ENCODE results near the gene DPYD.

The DPYD gene

GRCh38 chr1:97414682-97415312, 506.0 kb downstream of the DPYD start:
- DNase-seq = no peak

GRCh38 chr1:97412737-97413136, 508.1 kb downstream of the DPYD start:
- DNase-seq = no peak

GRCh38 chr1:97412166-97412565, 508.7 kb downstream of the DPYD start:
- DNase-seq = no peak

GRCh38 chr1:97396463-97396862, 524.4 kb downstream of the DPYD start:
- no peak for DNase-seq

GRCh38 chr1:97392701-97393100, 528.1 kb downstream of the DPYD start:
- DNase-seq = no peak

- no peak for DNase-seq
Measured at GRCh38 chr1:97385536-97386277, 535.1 kb downstream of the DPYD start.

- no peak for DNase-seq
Measured at GRCh38 chr1:97384294-97384968, 536.4 kb downstream of the DPYD start.

GRCh38 chr1:97383797-97384196, 537.0 kb downstream of the DPYD start:
- no peak for DNase-seq

GRCh38 chr1:97382206-97382605, 538.6 kb downstream of the DPYD start:
- DNase-seq = no peak

- no peak for DNase-seq
Measured at GRCh38 chr1:97379387-97380075, 541.3 kb downstream of the DPYD start.

GRCh38 chr1:97378596-97378995, 542.2 kb downstream of the DPYD start:
- no peak for DNase-seq

GRCh38 chr1:97377432-97378034, 543.3 kb downstream of the DPYD start:
- no peak for DNase-seq

- DNase-seq = no peak
Measured at GRCh38 chr1:97373000-97373399, 547.8 kb downstream of the DPYD start.

GRCh38 chr1:97372531-97372930, 548.3 kb downstream of the DPYD start:
- peak; percentile 15 for DNase-seq

- no peak for DNase-seq
Measured at GRCh38 chr1:97368296-97368695, 552.5 kb downstream of the DPYD start.

GRCh38 chr1:97366984-97367383, 553.9 kb downstream of the DPYD start:
- no peak for DNase-seq

- no peak for DNase-seq
Measured at GRCh38 chr1:97365026-97365425, 555.8 kb downstream of the DPYD start.

GRCh38 chr1:97364086-97364485, 556.7 kb downstream of the DPYD start:
- DNase-seq = no peak

- DNase-seq = no peak
Measured at GRCh38 chr1:97356309-97356708, 564.5 kb downstream of the DPYD start.

GRCh38 chr1:97352936-97353382, 567.9 kb downstream of the DPYD start:
- DNase-seq = no peak

- DNase-seq = no peak
Measured at GRCh38 chr1:97351846-97352245, 569.0 kb downstream of the DPYD start.

- DNase-seq = no peak
Measured at GRCh38 chr1:97350662-97351061, 570.2 kb downstream of the DPYD start.

GRCh38 chr1:97350241-97350640, 570.6 kb downstream of the DPYD start:
- DNase-seq = no peak
